Measurements from ENCODE around the gene TIAM2.
"Not testable (repeated sequence)": the region's sequence is repeated elsewhere in the genome, so short reads cannot be mapped to it uniquely, and the experiment has no call there.

The TIAM2 gene

GRCh38 chr6:154995254-154996015 is at the start of gene TIAM2:
Gene TIAM2 (plus strand): TSS chr6:154995315. CDS start chr6:155129224, 133,909 bp downstream.
- no peak for DNase-seq

- DNase-seq = no peak
Measured at GRCh38 chr6:154950979-154951344, 44.2 kb upstream of the TIAM2 start.

- no peak for DNase-seq
Measured at GRCh38 chr6:154951345-154952200, 43.5 kb upstream of the TIAM2 start.

GRCh38 chr6:154953644-154954043 is 41.5 kb upstream of the TIAM2 start:
- DNase-seq = no peak

GRCh38 chr6:154954347-154954746 is 40.8 kb upstream of the TIAM2 start:
- DNase-seq = peak; percentile 76

GRCh38 chr6:154956771-154957522 is 38.2 kb upstream of the TIAM2 start:
- DNase-seq = no peak

GRCh38 chr6:154958469-154958868 is 36.6 kb upstream of the TIAM2 start:
- no peak for DNase-seq

GRCh38 chr6:154960299-154960843 is 34.7 kb upstream of the TIAM2 start:
- no peak for DNase-seq

GRCh38 chr6:154960854-154961530 is 34.1 kb upstream of the TIAM2 start:
- no peak for DNase-seq

- DNase-seq = no peak
Measured at GRCh38 chr6:154962753-154963152, 32.4 kb upstream of the TIAM2 start.

GRCh38 chr6:154966065-154966770 is 28.9 kb upstream of the TIAM2 start:
- DNase-seq = not testable (repeated sequence)

GRCh38 chr6:154969796-154970195 is 25.3 kb upstream of the TIAM2 start:
- no peak for DNase-seq

GRCh38 chr6:154974485-154975149 is 20.5 kb upstream of the TIAM2 start:
- no peak for DNase-seq

GRCh38 chr6:154977588-154977987 is 17.5 kb upstream of the TIAM2 start:
- no peak for DNase-seq

GRCh38 chr6:154980273-154981078 is 14.6 kb upstream of the TIAM2 start:
- no peak for DNase-seq

- no peak for DNase-seq
Measured at GRCh38 chr6:154981079-154981870, 13.8 kb upstream of the TIAM2 start.

GRCh38 chr6:154984146-154984545 is 11.0 kb upstream of the TIAM2 start:
- DNase-seq = no peak

- DNase-seq = no peak
Measured at GRCh38 chr6:154986787-154987235, 8.3 kb upstream of the TIAM2 start.

GRCh38 chr6:154989448-154989847 is 5.7 kb upstream of the TIAM2 start:
- DNase-seq = no peak
